Stimulated activated CD8-positive, alpha-beta memory T cell treated with anti-CD3 and anti-CD28 coated beads, Interleukin-7, amount 100 ng/mL, for 48 hours (primary cell): ENCODE results near the gene NF1.
"Not testable (repeated sequence)": the region's sequence is repeated elsewhere in the genome, so short reads cannot be mapped to it uniquely, and the experiment has no call there.

Source experiments
- DNase-seq, 2 donors: peaks; one replicate each; pipeline ENCODE4 v3.0.0-alpha.2; 2020; ENCODE audit warnings: low read depth in 1 of 2; ENCODE audit errors: extremely low read depth in 1 of 2

The NF1 gene, protein sequence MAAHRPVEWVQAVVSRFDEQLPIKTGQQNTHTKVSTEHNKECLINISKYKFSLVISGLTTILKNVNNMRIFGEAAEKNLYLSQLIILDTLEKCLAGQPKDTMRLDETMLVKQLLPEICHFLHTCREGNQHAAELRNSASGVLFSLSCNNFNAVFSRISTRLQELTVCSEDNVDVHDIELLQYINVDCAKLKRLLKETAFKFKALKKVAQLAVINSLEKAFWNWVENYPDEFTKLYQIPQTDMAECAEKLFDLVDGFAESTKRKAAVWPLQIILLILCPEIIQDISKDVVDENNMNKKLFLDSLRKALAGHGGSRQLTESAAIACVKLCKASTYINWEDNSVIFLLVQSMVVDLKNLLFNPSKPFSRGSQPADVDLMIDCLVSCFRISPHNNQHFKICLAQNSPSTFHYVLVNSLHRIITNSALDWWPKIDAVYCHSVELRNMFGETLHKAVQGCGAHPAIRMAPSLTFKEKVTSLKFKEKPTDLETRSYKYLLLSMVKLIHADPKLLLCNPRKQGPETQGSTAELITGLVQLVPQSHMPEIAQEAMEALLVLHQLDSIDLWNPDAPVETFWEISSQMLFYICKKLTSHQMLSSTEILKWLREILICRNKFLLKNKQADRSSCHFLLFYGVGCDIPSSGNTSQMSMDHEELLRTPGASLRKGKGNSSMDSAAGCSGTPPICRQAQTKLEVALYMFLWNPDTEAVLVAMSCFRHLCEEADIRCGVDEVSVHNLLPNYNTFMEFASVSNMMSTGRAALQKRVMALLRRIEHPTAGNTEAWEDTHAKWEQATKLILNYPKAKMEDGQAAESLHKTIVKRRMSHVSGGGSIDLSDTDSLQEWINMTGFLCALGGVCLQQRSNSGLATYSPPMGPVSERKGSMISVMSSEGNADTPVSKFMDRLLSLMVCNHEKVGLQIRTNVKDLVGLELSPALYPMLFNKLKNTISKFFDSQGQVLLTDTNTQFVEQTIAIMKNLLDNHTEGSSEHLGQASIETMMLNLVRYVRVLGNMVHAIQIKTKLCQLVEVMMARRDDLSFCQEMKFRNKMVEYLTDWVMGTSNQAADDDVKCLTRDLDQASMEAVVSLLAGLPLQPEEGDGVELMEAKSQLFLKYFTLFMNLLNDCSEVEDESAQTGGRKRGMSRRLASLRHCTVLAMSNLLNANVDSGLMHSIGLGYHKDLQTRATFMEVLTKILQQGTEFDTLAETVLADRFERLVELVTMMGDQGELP (N-terminal part only)

DNA sequence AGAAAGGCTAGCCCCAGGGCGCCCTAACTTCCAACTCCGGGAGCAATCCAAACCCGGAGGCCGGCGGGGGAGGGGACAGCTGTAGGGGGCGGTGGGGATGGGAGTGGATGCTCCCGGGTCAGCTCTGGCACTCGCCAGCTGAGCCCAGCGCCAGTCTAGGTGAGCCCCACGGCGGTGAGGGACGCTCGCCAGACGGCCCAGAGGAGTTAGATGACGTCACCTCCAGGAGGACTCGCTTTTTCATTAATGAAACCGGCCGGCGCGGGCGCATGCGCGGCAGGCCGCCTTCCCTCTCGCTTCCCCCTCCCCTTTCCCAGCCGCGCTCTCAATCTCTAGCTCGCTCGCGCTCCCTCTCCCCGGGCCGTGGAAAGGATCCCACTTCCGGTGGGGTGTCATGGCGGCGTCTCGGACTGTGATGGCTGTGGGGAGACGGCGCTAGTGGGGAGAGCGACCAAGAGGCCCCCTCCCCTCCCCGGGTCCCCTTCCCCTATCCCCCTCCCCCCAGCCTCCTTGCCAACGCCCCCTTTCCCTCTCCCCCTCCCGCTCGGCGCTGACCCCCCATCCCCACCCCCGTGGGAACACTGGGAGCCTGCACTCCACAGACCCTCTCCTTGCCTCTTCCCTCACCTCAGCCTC lies at the start of gene NF1:
NF1 (plus strand) TSS at position 378 of the 636 bp plus-strand sequence. CDS start 333 bp downstream, outside the sequence.
- peak; percentile 79 to 84 for DNase-seq

DNA sequence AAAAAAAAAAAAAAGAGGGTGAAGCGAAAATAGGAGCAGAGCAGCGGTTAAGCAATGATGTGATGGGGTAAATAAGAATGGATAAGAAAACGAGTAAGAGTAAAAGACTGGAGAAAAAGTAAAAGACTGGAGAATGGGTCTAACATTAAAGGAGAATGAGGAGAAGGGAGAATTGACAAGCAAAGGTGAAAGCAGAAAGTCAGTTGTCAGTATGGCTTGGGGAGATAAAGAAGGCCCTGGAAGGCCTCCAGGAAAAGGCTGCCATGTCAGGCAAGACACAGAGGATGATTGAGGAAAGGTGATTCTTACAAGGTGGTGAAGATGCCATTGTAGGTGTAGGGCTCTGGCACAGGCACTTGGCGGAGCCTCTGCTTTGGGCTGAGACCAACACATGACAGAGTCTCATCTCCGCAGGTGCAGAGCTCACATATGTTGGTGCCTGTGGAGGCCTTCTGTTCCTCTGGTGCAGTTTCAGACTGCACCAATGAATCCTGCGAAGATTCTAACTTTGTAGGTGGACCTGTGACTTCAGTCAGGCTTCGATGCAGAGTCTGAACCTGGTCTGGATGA lies 47.8 kb upstream of the NF1 start:
- not testable (repeated sequence) for DNase-seq

DNA sequence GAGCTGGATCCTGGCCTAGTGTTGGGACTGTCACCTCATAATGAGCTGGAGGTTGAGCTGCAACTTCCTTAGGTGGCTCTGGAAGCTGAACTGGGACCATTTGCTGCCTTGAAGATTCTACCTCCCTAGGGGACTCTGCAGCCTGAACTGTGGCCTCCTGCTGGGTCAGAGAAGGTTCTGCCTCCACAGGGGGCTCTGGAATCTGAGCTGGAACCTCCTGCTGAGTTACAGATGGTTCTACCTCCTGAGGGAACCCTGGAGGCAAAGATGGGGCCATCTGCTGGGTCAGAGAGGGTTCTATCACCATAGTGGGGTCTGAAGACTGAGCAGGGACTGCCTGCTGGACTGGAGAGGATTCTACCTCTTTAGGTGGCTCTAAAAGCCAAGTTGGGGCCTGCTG lies 46.6 kb upstream of the NF1 start:
- DNase-seq, result no peak

DNA sequence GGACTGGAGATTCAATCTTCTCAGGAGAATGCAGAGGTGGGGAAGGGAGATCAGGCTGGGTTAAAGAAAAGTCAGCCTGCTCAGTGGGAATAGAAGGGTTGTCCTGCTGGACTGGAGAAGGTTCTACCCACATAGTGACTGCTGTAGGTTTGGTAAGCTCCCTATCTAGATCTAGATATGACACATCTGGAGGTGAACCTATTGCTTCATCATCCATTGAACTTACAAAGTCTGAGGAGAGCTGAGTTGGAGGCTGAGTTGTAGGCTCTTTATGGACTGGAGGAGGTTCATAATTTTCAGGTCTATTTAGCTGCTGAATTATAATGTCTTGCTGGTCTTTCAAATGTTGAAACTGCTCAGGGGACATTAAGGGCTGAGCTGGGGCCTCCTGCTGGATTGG lies 46.0 kb upstream of the NF1 start:
- no peak for DNase-seq

DNA sequence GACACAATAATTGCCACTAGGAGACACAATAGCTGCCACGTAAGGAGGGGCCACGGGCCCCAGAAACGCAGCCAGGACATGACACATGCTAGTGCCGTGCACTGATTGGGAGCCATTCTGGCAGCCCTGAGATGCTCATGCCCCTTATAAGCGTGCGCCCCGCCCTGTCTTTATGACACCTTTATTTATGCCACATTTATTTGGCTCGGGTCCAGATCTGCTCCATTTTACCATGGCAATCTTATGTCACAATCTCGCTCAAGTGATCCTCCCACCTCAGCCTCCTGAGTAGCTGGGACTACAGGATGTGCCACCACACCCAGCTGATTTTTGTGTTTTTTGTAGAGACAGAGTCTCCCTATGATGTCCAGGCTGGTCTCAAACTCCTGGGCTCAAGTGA lies 43.8 kb upstream of the NF1 start:
- no peak for DNase-seq

DNA sequence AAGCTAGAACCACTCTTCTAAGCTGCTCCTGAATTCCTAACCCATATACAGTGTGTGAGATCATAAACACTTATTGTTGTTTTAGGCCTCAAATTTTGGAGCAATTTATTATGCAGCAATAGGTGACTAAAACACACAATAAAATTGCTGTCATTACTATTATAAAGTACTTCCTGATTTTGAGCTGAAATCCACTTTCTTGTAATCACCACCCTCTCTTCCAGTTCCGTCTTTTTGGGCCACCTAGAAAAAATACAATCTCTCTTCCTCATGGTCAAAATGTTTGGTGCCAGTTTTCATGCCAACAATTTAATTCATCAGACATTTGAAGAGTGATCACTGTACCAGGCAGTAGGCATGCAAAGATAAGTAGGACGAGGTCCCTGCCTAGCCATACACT lies 43.3 kb upstream of the NF1 start:
- no peak for DNase-seq

DNA sequence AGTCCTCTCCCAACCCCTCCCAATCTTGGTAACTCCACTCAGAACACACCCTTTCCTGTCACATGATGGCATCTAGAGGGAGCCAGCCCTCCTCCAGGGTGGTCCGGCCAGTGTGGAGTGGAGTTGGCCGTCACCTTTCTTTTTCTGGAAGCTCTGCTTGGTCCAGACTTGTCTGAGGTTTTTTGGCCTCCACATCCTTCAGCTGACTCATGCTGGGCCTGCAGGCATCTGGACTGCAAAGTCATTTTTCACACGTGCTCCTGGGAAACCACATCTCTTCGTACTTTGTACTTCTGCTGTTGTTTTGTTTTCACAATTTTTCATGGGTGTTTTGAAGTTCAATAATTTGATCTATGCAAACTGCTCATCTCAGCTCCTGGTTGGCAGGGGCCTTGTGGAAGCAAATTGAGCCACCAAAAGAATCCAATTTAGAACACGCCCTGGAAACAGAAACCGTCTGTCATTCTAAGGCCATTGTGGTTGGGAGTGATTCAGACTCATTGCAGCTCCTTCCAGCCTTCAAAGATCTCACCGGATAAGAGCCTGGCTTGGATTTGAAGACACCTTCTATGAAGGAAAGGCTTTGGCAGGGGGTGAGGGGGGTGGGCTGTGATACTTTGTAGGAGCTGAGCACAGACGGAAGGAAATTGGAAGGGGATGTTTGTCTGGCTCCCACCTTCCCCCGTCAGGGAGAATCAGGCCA lies 42.4 kb upstream of the NF1 start:
- no peak for DNase-seq

DNA sequence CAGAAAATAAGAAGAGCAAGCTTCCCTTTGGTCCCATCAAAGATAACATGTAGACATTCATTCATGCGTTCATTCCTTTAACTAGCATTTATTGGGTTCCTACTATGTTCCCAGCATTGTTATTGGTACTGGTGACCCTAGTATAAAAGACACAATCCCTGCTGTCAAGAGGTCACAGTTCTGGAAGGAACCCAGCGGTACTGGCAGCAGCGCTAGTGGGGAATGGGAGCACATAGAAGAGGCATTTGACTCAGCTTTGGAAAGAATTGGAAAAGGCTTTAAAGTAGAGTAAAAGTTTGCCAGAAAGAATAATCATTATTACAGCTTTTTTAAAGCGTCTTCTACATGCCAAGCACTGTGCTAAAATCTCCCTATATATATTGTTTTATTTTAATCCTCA lies 41.7 kb upstream of the NF1 start:
- DNase-seq, result no peak

DNA sequence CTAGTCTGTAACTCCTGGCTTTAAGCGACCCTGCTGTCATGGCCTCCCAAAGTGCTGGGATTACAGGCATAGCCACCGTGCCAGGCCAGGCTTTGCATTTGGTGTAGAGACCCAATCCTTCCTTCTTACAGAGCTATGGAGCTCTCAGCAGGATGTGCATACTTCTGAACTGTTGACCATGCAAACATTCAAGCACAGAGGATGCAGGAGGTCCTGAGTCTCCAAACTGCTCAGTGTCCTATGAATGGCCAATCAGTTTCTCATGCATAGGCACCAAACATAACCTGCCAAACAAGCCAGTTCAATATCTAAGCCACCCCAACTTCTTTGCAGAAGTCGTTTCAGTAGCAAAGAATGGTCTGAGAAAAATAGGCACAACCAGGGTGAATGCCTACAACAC lies 40.0 kb upstream of the NF1 start:
- DNase-seq, result no peak

DNA sequence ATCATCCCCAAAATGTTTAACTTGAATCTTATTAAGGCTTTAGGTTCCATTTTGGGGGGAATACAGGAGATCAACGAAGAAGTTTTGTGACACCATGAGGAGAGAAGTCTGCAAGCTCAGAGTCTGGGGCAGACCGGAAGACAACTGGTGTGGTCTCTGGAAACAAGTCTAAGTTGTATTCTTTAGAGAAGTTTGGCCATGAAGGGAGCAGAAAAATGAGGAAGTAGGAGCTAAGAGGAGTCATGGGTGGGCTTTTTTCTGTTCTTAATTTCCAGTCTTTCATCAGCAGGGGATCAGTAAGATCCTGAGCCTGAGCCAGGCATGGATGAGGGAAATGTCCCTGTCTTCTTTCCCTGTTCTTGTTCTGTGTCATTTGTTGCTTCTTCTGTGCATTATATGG lies 35.8 kb upstream of the NF1 start:
- no peak for DNase-seq

DNA sequence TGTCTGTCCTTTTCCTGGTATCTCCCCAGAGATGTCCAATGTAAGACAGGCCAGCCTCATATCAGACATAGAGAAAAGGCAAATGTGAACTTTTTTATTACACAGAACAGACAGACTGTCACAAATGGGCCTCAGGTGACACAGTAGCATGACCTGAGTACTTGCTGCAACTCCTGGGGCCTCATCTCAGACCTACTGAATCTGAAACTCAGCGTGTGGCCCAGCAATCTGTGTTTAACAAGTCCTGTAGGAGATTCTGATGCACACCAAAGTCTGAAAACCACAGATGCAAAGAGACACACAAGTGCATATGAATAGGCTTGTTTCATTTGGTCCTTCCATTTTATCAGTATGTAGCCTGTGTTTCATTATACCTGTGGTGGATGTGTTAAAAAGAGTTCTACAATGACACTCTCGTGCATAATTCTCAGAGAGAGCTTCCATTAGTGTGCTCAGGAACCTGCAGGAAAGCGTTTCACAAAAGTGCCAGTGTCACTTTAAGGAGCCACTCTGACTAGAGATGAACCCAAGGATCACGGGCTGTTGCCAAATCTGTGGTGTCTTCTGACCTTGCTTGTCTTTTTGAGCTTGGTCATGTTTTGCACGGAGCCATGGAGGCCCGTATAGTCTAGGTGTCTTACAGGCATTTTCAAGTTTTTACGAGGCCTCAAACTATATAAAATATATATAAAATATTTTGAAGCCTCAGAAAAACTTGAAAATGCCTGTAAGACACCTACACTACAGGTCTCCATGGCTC lies 33.8 kb upstream of the NF1 start:
- DNase-seq, result no peak

DNA sequence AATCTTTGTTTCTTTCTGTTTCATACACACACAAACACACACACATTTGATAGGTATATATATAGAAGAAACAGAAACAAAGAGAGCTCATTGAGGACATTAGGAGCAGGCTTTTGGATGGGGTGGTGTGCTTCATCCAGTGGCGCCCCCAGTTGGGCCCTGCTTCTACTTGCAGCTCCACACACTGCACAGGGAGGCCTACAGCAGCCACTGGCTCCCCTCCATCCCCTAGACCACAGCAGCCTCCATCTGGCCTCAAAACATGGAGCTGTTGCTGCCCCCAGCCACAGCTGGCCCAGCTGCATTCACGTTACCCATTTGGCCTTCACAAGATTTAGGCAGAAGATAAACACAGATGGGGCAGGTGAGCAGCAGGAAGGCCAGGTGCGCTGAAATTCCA lies 33.1 kb upstream of the NF1 start:
- no peak for DNase-seq

DNA sequence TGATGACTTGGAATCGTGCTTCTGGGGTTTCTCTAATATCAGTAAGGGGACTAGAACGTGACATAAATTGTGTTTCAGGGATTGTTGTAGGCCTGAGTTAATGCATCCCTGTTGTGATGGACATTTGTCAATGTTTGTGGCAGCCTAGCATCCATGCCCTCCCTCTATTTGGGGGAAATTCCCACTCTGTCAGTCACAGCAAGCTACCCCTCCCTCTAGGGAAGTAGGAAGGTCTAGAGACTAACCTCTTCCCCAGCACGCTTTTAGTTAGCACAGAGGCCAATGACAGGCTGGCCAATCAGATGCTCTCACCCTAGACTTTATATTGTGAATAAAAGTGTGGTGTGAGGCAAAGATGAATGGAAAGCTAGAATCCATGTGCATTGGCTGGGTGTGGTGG lies 32.4 kb upstream of the NF1 start:
- DNase-seq, result no peak

DNA sequence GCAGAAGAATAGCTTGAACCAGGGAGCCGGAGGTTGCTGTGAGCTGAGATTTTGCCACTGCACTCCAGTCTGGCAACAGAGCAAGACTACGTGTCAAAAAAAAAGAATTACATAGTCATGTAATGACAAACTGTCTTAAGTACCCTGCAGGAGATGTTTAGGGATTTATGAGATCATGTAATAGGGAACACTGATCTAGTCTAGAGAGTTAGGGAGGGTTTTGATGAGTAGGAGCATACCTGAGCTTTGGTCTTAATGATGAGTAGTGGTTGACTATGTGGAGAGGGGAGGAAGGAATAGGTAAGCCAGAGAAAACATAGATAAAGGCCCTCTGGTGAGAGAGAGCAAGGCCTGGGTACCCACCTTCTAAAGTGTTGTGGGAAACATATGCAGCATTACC lies 30.1 kb upstream of the NF1 start:
- no peak for DNase-seq

DNA sequence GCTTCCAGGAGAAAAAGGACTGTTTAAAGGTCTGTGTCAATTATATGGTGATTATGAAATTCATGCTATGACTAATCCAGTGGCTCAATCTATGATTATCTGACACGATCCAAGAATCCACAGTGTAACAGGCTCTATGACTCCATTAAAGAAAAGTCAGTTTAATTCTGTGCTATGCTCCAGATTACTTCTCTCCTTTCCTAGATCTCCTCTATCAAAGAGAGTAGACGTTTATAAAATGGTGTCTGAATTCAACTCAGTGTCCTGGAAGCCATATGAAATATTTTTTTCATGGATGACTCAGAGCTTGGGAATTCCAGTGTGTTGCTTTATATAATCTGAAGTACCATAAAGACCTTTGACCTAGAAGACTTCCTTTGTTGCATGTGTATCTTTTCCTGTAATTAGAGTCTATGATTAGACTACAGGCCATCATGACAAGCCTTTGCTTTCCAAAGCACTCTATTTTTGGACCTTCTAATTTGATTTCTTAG lies 27.0 kb upstream of the NF1 start:
- no peak for DNase-seq

DNA sequence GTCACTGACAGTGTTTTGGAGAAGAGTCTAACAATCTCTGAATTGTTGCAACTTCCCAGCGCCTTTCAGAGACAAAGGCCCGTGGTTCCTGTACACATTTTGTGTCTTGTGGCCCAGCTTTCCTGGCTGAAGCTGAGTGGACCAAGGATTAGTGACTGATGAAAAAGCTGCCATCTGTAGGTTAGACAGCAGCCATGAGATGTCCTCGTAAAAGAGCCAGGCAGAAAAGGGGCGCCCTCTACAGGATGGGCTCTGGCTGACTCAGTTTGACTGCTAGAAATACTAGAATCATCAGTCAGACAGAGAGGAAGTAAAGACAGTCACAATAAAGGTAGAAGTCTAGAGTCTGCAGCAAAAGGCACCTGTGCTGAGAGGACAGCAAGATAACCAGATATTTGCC lies 26.5 kb upstream of the NF1 start:
- peak; percentile 23 to 39 for DNase-seq

DNA sequence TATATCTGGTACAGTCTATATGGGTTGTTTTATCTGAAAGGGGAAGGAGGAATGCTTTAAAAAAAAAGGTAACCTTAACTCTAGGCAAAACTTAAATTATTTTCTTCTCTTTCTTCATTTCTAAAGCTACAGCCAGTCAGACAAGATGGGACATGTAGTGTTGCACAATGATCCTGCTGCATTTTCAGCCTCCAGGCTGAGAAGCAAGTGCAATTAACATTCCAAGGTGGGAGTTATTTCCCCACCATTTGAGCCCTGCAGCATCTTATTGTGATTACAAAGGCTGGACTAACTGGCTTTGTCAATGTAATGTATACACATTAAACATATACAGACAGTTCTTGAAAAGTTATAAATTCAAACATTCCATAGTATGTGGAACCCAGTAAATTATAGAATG lies 22.6 kb upstream of the NF1 start:
- no peak for DNase-seq

DNA sequence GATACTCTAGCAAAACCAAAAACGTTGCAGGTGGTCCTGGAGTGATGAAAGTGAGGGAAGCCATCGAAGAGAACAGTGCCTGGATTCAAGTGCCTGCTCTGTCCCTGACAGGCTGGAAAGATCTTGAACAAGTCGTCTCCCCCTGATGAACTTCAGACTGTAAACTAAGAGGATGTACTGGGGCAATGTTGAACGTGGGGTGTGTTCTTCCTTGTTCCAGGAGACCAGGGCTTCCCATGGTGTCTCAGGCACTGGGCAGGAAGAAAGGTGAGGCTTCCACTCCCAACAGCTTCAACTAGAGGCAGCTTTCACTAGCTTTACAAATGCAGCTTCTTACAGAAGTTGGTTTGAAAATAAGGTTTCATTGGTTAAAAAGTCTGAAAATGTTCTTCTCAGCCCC lies 21.4 kb upstream of the NF1 start:
- no peak for DNase-seq
